Progenitor cell of endocrine pancreas (in vitro differentiated cells): ENCODE measurements around the gene CAVIN4. TPM values are rescaled to one million over a fixed set of nuclear protein-coding genes. Genes with fewer than 3 reads are reported as not detected.
A peak's percentile ranks its signal among the peaks of the same experiment; 100 is the strongest.

Source experiments
- DNase-seq: peaks from one replicate; pipeline ENCODE4 v3.0.0; 2021; ENCODE audit warnings: low spot score; ENCODE audit not compliant: unreplicated experiment
- H3K27ac Mint-ChIP-seq: 2 replicates; pipeline ENCODE4 v1.8.0; 2021; ENCODE audit warnings: mild to moderate bottlenecking, moderate library complexity, mixed read lengths
- H3K27me3 Mint-ChIP-seq: 2 replicates; pipeline ENCODE4 v1.8.0; 2021; ENCODE audit warnings: mixed read lengths
- H3K36me3 Mint-ChIP-seq: 2 replicates; pipeline ENCODE4 v1.8.0; 2022; ENCODE audit warnings: mixed read lengths; ENCODE audit not compliant: insufficient read depth
- H3K4me1 Mint-ChIP-seq: 2 replicates; pipeline ENCODE4 v1.8.0; 2021; ENCODE audit warnings: low read depth, mixed read lengths
- H3K4me3 Mint-ChIP-seq: 2 replicates; pipeline ENCODE4 v1.8.0; 2021; ENCODE audit warnings: low read depth, mild to moderate bottlenecking, moderate library complexity, mixed read lengths
- H3K9me3 Mint-ChIP-seq: 2 replicates; pipeline ENCODE4 v1.8.0; 2021; ENCODE audit warnings: low read depth, mixed read lengths
- total RNA-seq: library from RNA; stranded (reverse); gene quantifications from 2 replicates; pipeline ENCODE4 v1.2.1, GENCODE V29; 2021
- TF ChIP-seq, protein P1 (sequence below): fragments of 200-600 bp; sonication (generic); IDR thresholded peaks from one replicate; pipeline ENCODE4 v1.5.0; 2021; ENCODE audit warnings: antibody characterized with exemption, mild to moderate bottlenecking; ENCODE audit not compliant: unreplicated experiment

CAVIN4 gene
- total RNA-seq, 1 donor from 2014 or later: 14.5 TPM

DNA sequence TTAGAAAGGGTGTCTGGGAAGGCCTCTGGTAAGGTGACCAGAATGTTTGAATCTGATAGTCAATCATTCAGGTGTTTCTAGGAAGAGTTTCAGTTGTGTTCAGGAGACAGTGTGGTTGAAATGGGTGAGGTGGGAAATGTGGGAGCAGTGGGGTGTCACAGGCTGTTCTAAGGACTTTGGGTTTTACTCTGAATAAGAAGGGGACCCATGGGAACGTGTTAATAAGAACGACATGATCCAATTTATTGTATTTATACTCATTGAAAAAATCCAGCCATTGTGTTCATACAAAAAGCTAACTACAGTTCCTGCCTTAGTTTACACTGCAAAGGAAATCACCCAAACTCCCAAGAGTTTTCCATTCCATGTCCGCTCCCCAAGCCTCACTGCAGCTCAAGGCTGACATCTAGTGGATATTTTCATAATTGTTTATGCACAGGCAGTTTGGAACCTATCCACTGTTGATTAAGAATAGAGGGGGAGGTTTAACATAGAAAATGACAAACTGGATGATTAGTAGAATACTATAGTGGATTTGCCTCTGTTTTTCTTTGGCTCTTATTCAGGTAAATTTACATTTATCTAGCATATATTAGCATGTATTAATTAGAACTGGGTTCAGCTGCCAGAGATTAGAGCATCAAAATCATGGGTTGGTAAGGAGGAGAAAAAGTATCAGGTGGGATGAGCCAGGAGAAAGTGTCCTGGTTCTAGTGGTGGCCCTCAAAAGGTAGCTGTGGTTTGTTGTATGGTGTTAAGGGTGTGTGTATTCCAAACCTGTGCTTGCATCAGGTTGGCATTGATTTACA is 17.7 kb downstream of the CAVIN4 start:
- DNase-seq: no peak
- H3K9me3 Mint-ChIP-seq: no peaks in the 10 kb centered on the region
- no peak overlapping the region for H3K4me3 Mint-ChIP-seq
- peak overlapping the region; percentile 25 for H3K27ac Mint-ChIP-seq
- H3K27me3 Mint-ChIP-seq: no peaks in the 10 kb centered on the region
- H3K36me3 Mint-ChIP-seq: no peaks in the 10 kb centered on the region
- H3K4me1 Mint-ChIP-seq: peaks cover 16% of the 10 kb centered on the region
- TF ChIP-seq, protein P1, sequence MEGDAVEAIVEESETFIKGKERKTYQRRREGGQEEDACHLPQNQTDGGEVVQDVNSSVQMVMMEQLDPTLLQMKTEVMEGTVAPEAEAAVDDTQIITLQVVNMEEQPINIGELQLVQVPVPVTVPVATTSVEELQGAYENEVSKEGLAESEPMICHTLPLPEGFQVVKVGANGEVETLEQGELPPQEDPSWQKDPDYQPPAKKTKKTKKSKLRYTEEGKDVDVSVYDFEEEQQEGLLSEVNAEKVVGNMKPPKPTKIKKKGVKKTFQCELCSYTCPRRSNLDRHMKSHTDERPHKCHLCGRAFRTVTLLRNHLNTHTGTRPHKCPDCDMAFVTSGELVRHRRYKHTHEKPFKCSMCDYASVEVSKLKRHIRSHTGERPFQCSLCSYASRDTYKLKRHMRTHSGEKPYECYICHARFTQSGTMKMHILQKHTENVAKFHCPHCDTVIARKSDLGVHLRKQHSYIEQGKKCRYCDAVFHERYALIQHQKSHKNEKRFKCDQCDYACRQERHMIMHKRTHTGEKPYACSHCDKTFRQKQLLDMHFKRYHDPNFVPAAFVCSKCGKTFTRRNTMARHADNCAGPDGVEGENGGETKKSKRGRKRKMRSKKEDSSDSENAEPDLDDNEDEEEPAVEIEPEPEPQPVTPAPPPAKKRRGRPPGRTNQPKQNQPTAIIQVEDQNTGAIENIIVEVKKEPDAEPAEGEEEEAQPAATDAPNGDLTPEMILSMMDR: peak; percentile 87

- Mint-ChIP-seq H3K9me3 (no peaks in the 10 kb centered on the region), H3K27me3 (no peaks in the 10 kb centered on the region), H3K36me3 (no peaks in the 10 kb centered on the region), H3K4me1 (peaks cover 16% of the 10 kb centered on the region), H3K27ac (no peak overlapping the region), H3K4me3 (peak overlapping the region; percentile 67)
- DNase-seq: no peak
- TF ChIP-seq, protein P1: no peak
Observed at GRCh38 chr9:100597236-100597635, 19.4 kb downstream of the CAVIN4 start.

DNA sequence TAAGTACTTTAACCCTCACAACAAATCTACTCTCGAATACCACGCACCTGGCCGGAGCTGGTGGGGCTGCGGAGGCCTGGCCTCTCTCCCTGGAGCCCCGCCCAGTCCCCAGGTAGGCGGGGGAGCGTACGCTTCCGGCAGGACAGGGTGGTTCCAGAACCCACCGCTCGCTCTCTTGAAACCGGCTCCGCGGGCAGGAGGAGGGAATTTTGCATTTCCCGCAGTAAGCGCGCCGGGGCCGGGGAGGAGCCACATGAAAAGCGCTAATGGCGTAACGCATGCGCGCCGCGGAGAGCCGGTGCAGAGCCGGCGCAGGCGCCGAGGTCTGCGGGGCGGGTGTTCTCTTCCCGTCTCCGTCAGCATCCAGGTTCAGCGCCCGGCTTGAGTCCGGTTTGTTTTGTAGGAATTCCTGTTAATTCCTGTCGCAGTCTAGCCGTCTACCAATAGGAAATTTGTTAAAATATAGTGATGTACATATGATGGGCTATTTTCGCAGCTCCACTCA is 20.8 kb downstream of the CAVIN4 start:
- no peaks in the 10 kb centered on the region for H3K9me3 Mint-ChIP-seq
- H3K27ac Mint-ChIP-seq: peak overlapping the region; percentile 74
- no peaks in the 10 kb centered on the region for H3K36me3 Mint-ChIP-seq

GRCh38 chr9:100600521-100601079 is 22.7 kb downstream of the CAVIN4 start:
- TF ChIP-seq, protein P1: no peak
- H3K9me3 Mint-ChIP-seq: no peaks in the 10 kb centered on the region
- no peak overlapping the region for H3K27ac Mint-ChIP-seq
- no peak overlapping the region for H3K4me3 Mint-ChIP-seq
- DNase-seq: no peak
- H3K27me3 Mint-ChIP-seq: no peaks in the 10 kb centered on the region
- peaks cover 13% of the 10 kb centered on the region for H3K4me1 Mint-ChIP-seq
- no peaks in the 10 kb centered on the region for H3K36me3 Mint-ChIP-seq

More for the DNA sequence above, 20.8 kb downstream of the CAVIN4 start:
- Mint-ChIP-seq H3K27me3 (no peaks in the 10 kb centered on the region), H3K4me3 (peak overlapping the region; percentile 67), H3K4me1 (peaks cover 16% of the 10 kb centered on the region)
- TF ChIP-seq, protein P1: no peak
- DNase-seq: peak; percentile 91

- DNase-seq: peak; percentile 33
- TF ChIP-seq, protein P1: peak; percentile 70
- H3K4me3 Mint-ChIP-seq: no peak overlapping the region
- H3K4me1 Mint-ChIP-seq: peaks cover 13% of the 10 kb centered on the region
- H3K36me3 Mint-ChIP-seq: no peaks in the 10 kb centered on the region
- H3K27ac Mint-ChIP-seq: no peak overlapping the region
- no peaks in the 10 kb centered on the region for H3K9me3 Mint-ChIP-seq
- no peaks in the 10 kb centered on the region for H3K27me3 Mint-ChIP-seq
Observed at GRCh38 chr9:100601216-100601615, 23.3 kb downstream of the CAVIN4 start.
